HepG2 (cell line): ENCODE results near the gene PDGFA. TPM values are rescaled to one million over a fixed set of nuclear protein-coding genes. Genes with fewer than 3 reads are reported as not detected.

Experiments used
- ATAC-seq: fragments of 200-7000 bp; cut with Tn5 transposase; 3 replicates; pipeline ENCODE4 v1.9.1; 2020; ENCODE audit warnings: mild to moderate bottlenecking, moderate library complexity
- BruUV-seq: library from RNA; stranded (reverse); fragments of 400-500 nt; replicated peaks from 2 replicates; lab custom pipeline; 2021; lab: Mats Ljungman, UMichigan
- CTCF ChIA-PET: fragments of 300-600 bp; formaldehyde crosslinking; extraction: SDS; loops from one replicate; lab custom pipeline; 2021; ENCODE audit warnings: low total read pairs, inconsistent platforms, low intra/inter-chr PET ratio; lab: Yijun Ruan, JAX
- POLR2A ChIA-PET: fragments of 350-600 bp; sonication (Branson Sonifier 250); formaldehyde crosslinking; loops from one replicate; lab custom pipeline; 2020; ENCODE audit warnings: antibody characterized with exemption, inconsistent platforms; lab: Yijun Ruan, JAX
- DNase-seq: peaks from one replicate; pipeline ENCODE4 v3.0.0-alpha.2; 2015; ENCODE audit warnings: low spot score
- FAIRE-seq: peaks from 3 replicates; lab custom pipeline; 2011; peaks lifted over from hg19 to GRCh38; lab: Jason Lieb, UNC
- H2AFZ ChIP-seq: one replicate; pipeline ENCODE4 v1.6.1; 2011; ENCODE audit warnings: low read length, inconsistent platforms
- H3K27ac ChIP-seq: fragments of 300-600 bp; 3 replicates; pipeline ENCODE4 v1.8.0; 2011; ENCODE audit warnings: mixed run types, mild to moderate bottlenecking, mixed read lengths, low read length, inconsistent platforms; ENCODE audit not compliant: insufficient read depth; ENCODE audit errors: extremely low read length
- H3K27me3 ChIP-seq, 2 experiments: fragments of 200-600 bp in 1 of 2; 2 replicates in 1 of 2; 3 replicates in 1 of 2; pipeline versions ENCODE4 v1.6.0 to v1.8.0; 2011; ENCODE audit warnings: low read length in 2 of 2, mild to moderate bottlenecking in 2 of 2, moderate library complexity in 2 of 2, inconsistent platforms in 1 of 2; ENCODE audit not compliant: insufficient read depth in 2 of 2, control insufficient read depth in 1 of 2
- H3K36me3 ChIP-seq, 2 experiments: fragments of 200-600 bp in 1 of 2; replicated peaks in 1 of 2; 2 replicates in 1 of 2; 3 replicates in 1 of 2; pipeline versions ENCODE4 v1.5.1 to v1.8.0; 2011; ENCODE audit warnings: low read length in 2 of 2, inconsistent platforms in 1 of 2; ENCODE audit not compliant: insufficient read depth in 2 of 2, control insufficient read depth in 1 of 2
- H3K4me1 ChIP-seq: 2 replicates; pipeline ENCODE4 v1.5.1; 2012; ENCODE audit warnings: low read length, inconsistent platforms; ENCODE audit not compliant: insufficient read depth
- H3K4me2 ChIP-seq: 2 replicates; pipeline ENCODE4 v1.6.0; 2011; ENCODE audit warnings: low read depth, low read length, inconsistent platforms
- H3K4me3 ChIP-seq, 3 experiments: fragments of 200-600 bp in 1 of 3; sonication (generic), shearing (Covaris generic) in 1 of 3; replicated peaks in 1 of 3; 2 replicates each; pipeline ENCODE4 v1.5.1; 2011 to 2016; ENCODE audit warnings: low read length in 3 of 3, inconsistent platforms in 2 of 3, low read depth in 2 of 3, mild to moderate bottlenecking in 2 of 3, control low read depth in 1 of 3, mixed read lengths in 1 of 3; ENCODE audit not compliant: insufficient read depth in 1 of 3
- H3K79me2 ChIP-seq: one replicate; pipeline ENCODE4 v1.6.1; 2011; ENCODE audit warnings: low read length, inconsistent platforms; ENCODE audit not compliant: insufficient read depth
- H3K9ac ChIP-seq: 2 replicates; pipeline ENCODE4 v1.6.0; 2011; ENCODE audit warnings: mild to moderate bottlenecking, low read depth, low read length, inconsistent platforms; ENCODE audit not compliant: insufficient read depth
- H3K9me3 ChIP-seq: 2 replicates; pipeline ENCODE4 v1.5.1; 2012; ENCODE audit warnings: mild to moderate bottlenecking, low read length
- H4K20me1 ChIP-seq: 2 replicates; pipeline ENCODE4 v1.6.0; 2011; ENCODE audit warnings: inconsistent platforms, mild to moderate bottlenecking, low read length, moderate library complexity; ENCODE audit not compliant: insufficient read depth
- RELA ChIP-seq: sonication (generic); formaldehyde crosslinking; IDR thresholded peaks from 2 replicates; pipeline ENCODE4 v1.4.0; 2020; ENCODE audit warnings: missing genetic modification reagents
- ZFX ChIP-seq: sonication (generic); formaldehyde crosslinking; IDR thresholded peaks from 2 replicates; pipeline ENCODE4 v1.4.0; 2020; ENCODE audit warnings: mild to moderate bottlenecking, low read depth, missing genetic modification reagents, moderate library complexity
- ZNF292 ChIP-seq: sonication (generic); formaldehyde crosslinking; IDR thresholded peaks from 2 replicates; pipeline ENCODE4 v1.8.1; 2022; ENCODE audit warnings: mild to moderate bottlenecking, low read depth, missing genetic modification reagents, borderline replicate concordance
- ZNF841 ChIP-seq: sonication (generic); formaldehyde crosslinking; IDR thresholded peaks from 2 replicates; pipeline ENCODE4 v1.8.1; 2023; ENCODE audit warnings: missing genetic modification reagents, borderline replicate concordance
- WGBS: methylation state at CpG from one replicate; pipeline ENCODE4 v1.1.6; 2017; ENCODE audit warnings: low lambda C conversion rate; 5-methylcytosine and 5-hydroxymethylcytosine counted together
- in situ Hi-C: cut with HindIII; loops from 2 replicates; pipeline ENCODE4 v1.10.0; 2017; ENCODE audit warnings: low pct_unique_long_range_greater_than_20kb; ENCODE audit not compliant: extremely low pct_ligation_motif_present
- intact Hi-C: fragments of 100-400 bp; cut with micrococcal nuclease; formaldehyde crosslinking; loops from one replicate; pipeline ENCODE4 v1.10.0; 2022; ENCODE audit not compliant: unreplicated experiment
- polyA plus RNA-seq, 8 experiments: library from polyadenylated mRNA; depleted of rRNA in 3 of 8; stranded (reverse) in 7 of 8; unstranded in 1 of 8; fragments of >200 nt; fragmentation: Illumina TruSeq in 4 of 8; extraction: Trizol in 4 of 8; gene quantifications; 2 replicates each; pipeline versions ENCODE4 v1.2.1 to v1.2.3, GENCODE V29; 2011 to 2016; ENCODE audit warnings: low read depth in 4 of 8, missing spikeins in 1 of 8, mixed read lengths in 1 of 8; ENCODE audit not compliant: insufficient read depth in 1 of 8
- total RNA-seq, 5 experiments: library from RNA; depleted of rRNA; stranded (reverse); fragments of >200 nt; fragmentation: Illumina TruSeq; extraction: Trizol; gene quantifications; 2 replicates each; pipeline ENCODE4 v1.2.3, GENCODE V29; 2016; ENCODE audit warnings: low read depth in 1 of 5
- TF ChIP-seq, protein P1 (sequence below): sonication (generic); formaldehyde crosslinking; IDR thresholded peaks from 2 replicates; pipeline ENCODE4 v1.4.0; 2020; ENCODE audit warnings: missing genetic modification reagents
- TF ChIP-seq, protein P2 (sequence below): sonication (generic); formaldehyde crosslinking; conservative IDR thresholded peaks from 2 replicates; pipeline ENCODE4 v1.4.0; 2020; ENCODE audit warnings: missing genetic modification reagents

Gene PDGFA
- total and polyA plus RNA-seq, 2 of the 13 experiments (the other 11 are each of a cell fraction or from before 2014, with no cell fraction given): 1.5 to 3.4 TPM

DNA sequence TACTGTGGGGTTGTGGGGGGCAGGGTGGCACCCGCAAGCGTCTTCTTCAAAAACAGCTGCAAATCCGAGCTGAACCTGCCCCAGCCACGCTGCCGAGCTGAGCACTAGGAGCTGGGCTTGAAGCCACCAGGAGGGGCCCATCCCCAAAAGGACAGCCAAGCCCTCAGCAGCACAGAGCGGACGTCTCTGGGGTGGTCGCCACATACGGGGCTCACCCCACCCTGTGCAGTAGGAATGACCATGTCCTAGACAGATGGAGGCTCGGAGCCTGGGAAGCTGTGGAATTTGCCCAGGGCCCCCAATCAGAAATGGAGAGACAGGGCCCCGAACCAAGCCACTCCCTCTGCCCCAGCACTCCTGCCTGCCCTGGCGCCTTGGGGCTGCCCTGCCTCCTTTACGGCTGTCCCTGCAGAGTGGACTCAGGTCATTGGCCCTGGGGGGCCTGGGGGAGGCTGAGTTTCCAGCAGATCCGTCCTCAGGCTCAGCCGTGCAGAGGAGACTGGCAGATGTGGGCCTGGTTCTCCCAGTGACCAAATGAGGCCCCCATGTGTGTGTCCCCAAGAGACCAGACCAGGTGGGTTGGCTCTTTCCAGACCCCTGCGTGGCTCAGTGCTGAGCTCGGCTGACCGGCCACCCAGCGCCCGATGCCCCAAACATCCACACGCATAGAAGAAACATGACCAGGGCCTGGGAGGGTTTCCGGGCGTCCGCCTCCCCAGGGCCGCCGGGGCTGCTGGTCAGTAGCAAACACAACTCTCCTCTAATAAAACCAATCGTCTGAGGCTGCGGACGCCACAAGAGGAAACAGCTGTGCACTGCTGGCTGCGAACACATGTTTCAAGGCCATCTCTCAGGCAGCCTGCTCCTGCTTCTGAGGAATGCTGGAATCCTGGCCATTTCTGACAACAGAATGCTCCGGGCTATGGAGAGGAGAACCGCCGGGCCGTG is 54.9 kb downstream of the PDGFA start (continued):
- TF ChIP-seq, protein P1, sequence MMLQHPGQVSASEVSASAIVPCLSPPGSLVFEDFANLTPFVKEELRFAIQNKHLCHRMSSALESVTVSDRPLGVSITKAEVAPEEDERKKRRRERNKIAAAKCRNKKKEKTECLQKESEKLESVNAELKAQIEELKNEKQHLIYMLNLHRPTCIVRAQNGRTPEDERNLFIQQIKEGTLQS (CRISPR knock-in tag): no peak
- TF ChIP-seq ZNF841 (CRISPR knock-in tag): no peak
- TF ChIP-seq ZFX (CRISPR knock-in tag): 0 out of 2 replicates have a peak, but pooled peaks have one; percentile 18
- TF ChIP-seq, protein P2, sequence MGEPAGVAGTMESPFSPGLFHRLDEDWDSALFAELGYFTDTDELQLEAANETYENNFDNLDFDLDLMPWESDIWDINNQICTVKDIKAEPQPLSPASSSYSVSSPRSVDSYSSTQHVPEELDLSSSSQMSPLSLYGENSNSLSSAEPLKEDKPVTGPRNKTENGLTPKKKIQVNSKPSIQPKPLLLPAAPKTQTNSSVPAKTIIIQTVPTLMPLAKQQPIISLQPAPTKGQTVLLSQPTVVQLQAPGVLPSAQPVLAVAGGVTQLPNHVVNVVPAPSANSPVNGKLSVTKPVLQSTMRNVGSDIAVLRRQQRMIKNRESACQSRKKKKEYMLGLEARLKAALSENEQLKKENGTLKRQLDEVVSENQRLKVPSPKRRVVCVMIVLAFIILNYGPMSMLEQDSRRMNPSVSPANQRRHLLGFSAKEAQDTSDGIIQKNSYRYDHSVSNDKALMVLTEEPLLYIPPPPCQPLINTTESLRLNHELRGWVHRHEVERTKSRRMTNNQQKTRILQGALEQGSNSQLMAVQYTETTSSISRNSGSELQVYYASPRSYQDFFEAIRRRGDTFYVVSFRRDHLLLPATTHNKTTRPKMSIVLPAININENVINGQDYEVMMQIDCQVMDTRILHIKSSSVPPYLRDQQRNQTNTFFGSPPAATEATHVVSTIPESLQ (CRISPR knock-in tag): no peak

DNA sequence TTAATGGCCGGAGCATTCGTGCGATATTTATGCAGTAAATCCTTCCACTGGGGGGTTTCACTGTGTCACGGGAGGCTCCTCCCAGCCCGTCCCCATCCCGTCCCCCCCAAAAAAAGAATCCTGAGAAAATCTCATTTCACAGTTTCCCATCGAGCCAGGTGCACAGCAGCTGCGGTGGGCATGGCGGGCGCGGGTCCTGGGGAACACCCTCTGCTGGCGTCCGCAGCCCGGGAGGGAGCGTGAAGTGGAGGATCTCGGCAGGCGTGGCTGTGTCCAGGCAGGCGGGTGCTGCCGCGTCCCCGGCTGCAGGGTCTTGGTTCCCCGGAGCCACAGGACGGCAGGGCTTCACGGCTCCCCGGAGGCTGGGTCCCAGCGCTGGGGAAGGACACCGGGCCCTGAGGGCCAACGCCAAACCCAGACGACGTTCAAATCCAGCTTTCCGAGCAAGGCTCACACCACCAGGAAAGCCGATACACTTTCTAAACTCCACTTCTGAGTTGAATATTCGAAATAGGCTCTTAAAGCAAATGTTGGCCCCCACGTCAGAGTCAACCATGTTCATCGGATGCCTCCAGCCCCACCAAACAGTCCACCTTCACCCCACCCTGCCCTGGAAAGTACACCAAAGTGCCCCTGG is 55.7 kb downstream of the PDGFA start:
- H3K4me1 ChIP-seq: peaks cover 52% of the 10 kb centered on the region
- H3K36me3 ChIP-seq: no peaks in the 10 kb centered on the region
- FAIRE-seq (no peak), ATAC-seq (no peak)
- no TSS peak for BruUV-seq
- WGBS: 95% methylated on average over 33 of the region's 35 CpGs
- no peaks in the 10 kb centered on the region for H3K9me3 ChIP-seq
- H3K4me2 ChIP-seq: no peak overlapping the region
- H3K79me2 ChIP-seq: no peaks in the 10 kb centered on the region
- no peaks in the 10 kb centered on the region for H4K20me1 ChIP-seq
- in situ Hi-C loops (no loop called here), intact Hi-C loops (no loop called here)
- CTCF ChIA-PET: no interaction called here
- no peak overlapping the region for H2AFZ ChIP-seq
- H3K27ac ChIP-seq: no peak overlapping the region
- no peak for TF ChIP-seq ZNF292
- no peak for TF ChIP-seq RELA
- TF ChIP-seq, all 625 proteins: peak for 0
- no peak overlapping the region for H3K4me3 ChIP-seq
- DNase-seq: no peak
- no peak overlapping the region for H3K9ac ChIP-seq
- POLR2A ChIA-PET: no interaction called here
- H3K27me3 ChIP-seq: no peaks in the 10 kb centered on the region; a peak in 1 of 5 replicates
